NCI-H2029 treated with DMSO at 0.1 percent for 48 hours (cell line): Measurements from ENCODE around the gene RDH12.
"Not testable (repeated sequence)": the region's sequence is repeated elsewhere in the genome, so short reads cannot be mapped to it uniquely, and the experiment has no call there.

Experiments
- DNase-seq: peaks from one replicate; lab custom pipeline; 2025; lab: John Stamatoyannopoulos, UW

Gene RDH12

GRCh38 chr14:67701492-67701891, at the start of gene RDH12:
RDH12 (plus strand) TSS chr14:67701886; CDS start chr14:67722643, 20,757 bp downstream.
- not testable (repeated sequence) for DNase-seq

GRCh38 chr14:67652189-67652588, 49.5 kb upstream of the RDH12 start:
- DNase-seq = no peak

- no peak for DNase-seq
These were observed 47.9 kb upstream of the RDH12 start for GRCh38 chr14:67653651-67654280.

- no peak for DNase-seq
These were observed 38.1 kb upstream of the RDH12 start for GRCh38 chr14:67663633-67664032.

GRCh38 chr14:67665868-67666267, 35.8 kb upstream of the RDH12 start:
- no peak for DNase-seq

GRCh38 chr14:67666750-67667449, 34.8 kb upstream of the RDH12 start:
- DNase-seq = peak; percentile 8

GRCh38 chr14:67668559-67668958, 33.1 kb upstream of the RDH12 start:
- no peak for DNase-seq

- no peak for DNase-seq
These were observed 28.2 kb upstream of the RDH12 start for GRCh38 chr14:67673451-67673850.

- no peak for DNase-seq
These were observed 27.6 kb upstream of the RDH12 start for GRCh38 chr14:67674139-67674479.

GRCh38 chr14:67674480-67675218, 27.0 kb upstream of the RDH12 start, which contains the start of gene VTI1B:
VTI1B (minus strand) TSS chr14:67674632; CDS start chr14:67674489, 143 bp downstream.
- DNase-seq = peak; percentile 4

GRCh38 chr14:67675219-67675582, 26.5 kb upstream of the RDH12 start:
- no peak for DNase-seq

- DNase-seq = no peak
These were observed 22.7 kb upstream of the RDH12 start for GRCh38 chr14:67679006-67679405.

GRCh38 chr14:67680121-67680602, 21.5 kb upstream of the RDH12 start:
- no peak for DNase-seq

GRCh38 chr14:67680941-67681340, 20.7 kb upstream of the RDH12 start:
- DNase-seq = no peak

GRCh38 chr14:67683842-67684241, 17.8 kb upstream of the RDH12 start:
- no peak for DNase-seq

- DNase-seq = no peak
These were observed 11.7 kb upstream of the RDH12 start for GRCh38 chr14:67690011-67690410.

GRCh38 chr14:67694791-67695393, 6.8 kb upstream of the RDH12 start:
- DNase-seq = peak; percentile 30

- DNase-seq = peak; percentile 31
These were observed 6.2 kb upstream of the RDH12 start, which contains the start of gene RDH11 for GRCh38 chr14:67695394-67695949. RDH11 (minus strand) TSS chr14:67695764; CDS start chr14:67695703, 61 bp downstream.

GRCh38 chr14:67697006-67697405, 4.7 kb upstream of the RDH12 start:
- DNase-seq = no peak

- no peak for DNase-seq
These were observed 3.5 kb upstream of the RDH12 start for GRCh38 chr14:67698179-67698578.

- DNase-seq = no peak
These were observed 2.3 kb downstream of the RDH12 start for GRCh38 chr14:67703997-67704396.

- DNase-seq = peak; percentile 60
These were observed 2.9 kb downstream of the RDH12 start for GRCh38 chr14:67704484-67705089.
